ENCODE measurements around the gene LRRC74A. TPM values are rescaled to one million over a fixed set of nuclear protein-coding genes. Genes with fewer than 3 reads are reported as not detected.

LRRC74A gene
- total RNA-seq, 2 donors from 2014 or later, result not detected

GRCh38 chr14:76918256-76918781 is 92.1 kb downstream of the LRRC74A start:
- H3K9me3 Mint-ChIP-seq, result no peaks in the 10 kb centered on the region
- peak overlapping the region in 1 of 2 donors; percentile 19 for H3K27ac Mint-ChIP-seq
- ATAC-seq (no peak), DNase-seq (ENCODE audit: low spot score in 2 of 2) (no peak)
- H3K36me3 Mint-ChIP-seq, result no peaks in the 10 kb centered on the region

- no peak for DNase-seq (ENCODE audit: low spot score in 2 of 2)
- no peak for ATAC-seq
- peak overlapping the region in 1 of 2 donors; percentile 19 for H3K27ac Mint-ChIP-seq
- no peaks in the 10 kb centered on the region for H3K9me3 Mint-ChIP-seq
- H3K36me3 Mint-ChIP-seq, result no peaks in the 10 kb centered on the region
These were observed 92.7 kb downstream of the LRRC74A start for GRCh38 chr14:76918782-76919394.

Other genes with a start within 250 kb of the LRRC74A start
- 1 to 10 TPM; 1.8 to 6.5 TPM for gene VASH1, start 64.9 kb upstream of the LRRC74A start, total RNA-seq
- gene ANGEL1, start 13.5 kb upstream of the LRRC74A start, total RNA-seq, result 10 to 100 TPM; 14.6 to 15.4 TPM
- 10 to 100 TPM; 26.6 to 85.4 TPM for gene IRF2BPL, start 202.3 kb downstream of the LRRC74A start, total RNA-seq